Neural progenitor cell (in vitro differentiated cells): ENCODE results near the gene RAD51B. TPM values are rescaled to one million over a fixed set of nuclear protein-coding genes. Genes with fewer than 3 reads are reported as not detected.
A peak's percentile ranks its signal among the peaks of the same experiment; 100 is the strongest.

Experiments
- DNase-seq: peaks from one replicate; pipeline ENCODE4 v3.0.0-alpha.2; 2016; ENCODE audit warnings: low spot score
- H2AFZ ChIP-seq: fragments of 200-600 bp; sonication (generic); replicated peaks from 2 replicates; pipeline ENCODE4 v1.6.1; 2016; ENCODE audit warnings: antibody characterized with exemption
- H3F3A ChIP-seq: fragments of 200-600 bp; sonication (generic); 2 replicates; pipeline ENCODE4 v1.6.1; 2016; ENCODE audit warnings: antibody characterized with exemption, low read depth
- H3K27ac ChIP-seq: fragments of 200-600 bp; sonication (generic); 2 replicates; pipeline ENCODE4 v1.5.1; 2016; ENCODE audit warnings: mild to moderate bottlenecking
- H3K27me3 ChIP-seq: fragments of 200-600 bp; sonication (generic); 2 replicates; pipeline ENCODE4 v1.6.1; 2016; ENCODE audit warnings: mild to moderate bottlenecking, moderate library complexity
- H3K36me3 ChIP-seq: fragments of 200-600 bp; sonication (generic); 2 replicates; pipeline ENCODE4 v1.5.1; 2016
- H3K4me1 ChIP-seq: fragments of 200-600 bp; sonication (generic); 2 replicates; pipeline ENCODE4 v1.6.1; 2016; ENCODE audit warnings: mixed run types
- H3K4me2 ChIP-seq: fragments of 200-600 bp; sonication (generic); 2 replicates; pipeline ENCODE4 v1.6.1; 2016
- H3K4me3 ChIP-seq: fragments of 200-600 bp; sonication (generic); 2 replicates; pipeline ENCODE4 v1.5.1; 2016
- H3K79me2 ChIP-seq: fragments of 200-600 bp; sonication (generic); 2 replicates; pipeline ENCODE4 v1.6.1; 2016; ENCODE audit warnings: low read depth
- H3K9ac ChIP-seq: fragments of 200-600 bp; sonication (generic); 2 replicates; pipeline ENCODE4 v1.6.1; 2016
- H3K9me3 ChIP-seq: fragments of 200-600 bp; sonication (generic); 2 replicates; pipeline ENCODE4 v1.5.1; 2016; ENCODE audit warnings: low read depth
- H4K20me1 ChIP-seq: fragments of 200-600 bp; sonication (generic); 2 replicates; pipeline ENCODE4 v1.6.1; 2016; ENCODE audit warnings: low read depth
- H3K27ac Mint-ChIP-seq: 3 replicates; pipeline ENCODE4 v1.8.0; 2021; ENCODE audit warnings: mixed read lengths
- H3K27me3 Mint-ChIP-seq: 2 replicates; pipeline ENCODE4 v1.8.0; 2022; ENCODE audit warnings: low read depth, mild to moderate bottlenecking, inconsistent platforms, moderate library complexity, mixed read lengths; ENCODE audit not compliant: insufficient read depth
- H3K36me3 Mint-ChIP-seq: 3 replicates; pipeline ENCODE4 v1.8.0; 2021; ENCODE audit warnings: mixed read lengths
- H3K4me1 Mint-ChIP-seq: 3 replicates; pipeline ENCODE4 v1.8.0; 2021; ENCODE audit warnings: mixed read lengths
- H3K4me3 Mint-ChIP-seq: 3 replicates; pipeline ENCODE4 v1.8.0; 2021; ENCODE audit warnings: mild to moderate bottlenecking, moderate library complexity, mixed read lengths
- H3K9me3 Mint-ChIP-seq: 3 replicates; pipeline ENCODE4 v1.8.0; 2020; ENCODE audit warnings: mixed read lengths
- CTCF ChIP-seq: fragments of 200-600 bp; sonication (generic); IDR thresholded peaks from 2 replicates; pipeline ENCODE4 v1.5.1; 2017; ENCODE audit warnings: antibody characterized with exemption, mild to moderate bottlenecking
- EZH2 ChIP-seq: fragments of 200-600 bp; sonication (generic); IDR thresholded peaks from 2 replicates; pipeline ENCODE4 v1.6.1; 2017; ENCODE audit warnings: antibody characterized with exemption, mild to moderate bottlenecking, moderate library complexity
- EZH2phosphoT487 ChIP-seq: fragments of 200-600 bp; sonication (generic); IDR thresholded peaks from 2 replicates; pipeline ENCODE4 v1.6.1; 2017; ENCODE audit warnings: antibody characterized with exemption
- total RNA-seq: library from RNA; depleted of rRNA; stranded (reverse); fragments of >200 nt; gene quantifications from 2 replicates; pipeline ENCODE4 v1.2.3, GENCODE V29; 2015; ENCODE audit warnings: low replicate concordance

RAD51B gene
- total RNA-seq, 1 donor from 2014 or later: 50.5 TPM

GRCh38 chr14:68559949-68560348, 740.4 kb downstream of the RAD51B start:
- no peaks in the 10 kb centered on the region for H3F3A ChIP-seq
- H3K27me3 Mint-ChIP-seq: peaks cover 13% of the 10 kb centered on the region
- no peak for TF ChIP-seq CTCF
- no peak for TF ChIP-seq EZH2
- no peak for TF ChIP-seq EZH2phosphoT487
- H4K20me1 ChIP-seq: no peaks in the 10 kb centered on the region
- H3K9me3 ChIP-seq: no peaks in the 10 kb centered on the region
- H3K36me3 Mint-ChIP-seq: peaks cover 21% of the 10 kb centered on the region
- no peaks in the 10 kb centered on the region for H3K36me3 ChIP-seq
- H3K27ac Mint-ChIP-seq: no peak overlapping the region
- H2AFZ ChIP-seq: no peak overlapping the region
- no peak overlapping the region for H3K4me3 Mint-ChIP-seq
- H3K9me3 Mint-ChIP-seq: peaks cover 6% of the 10 kb centered on the region
- H3K27me3 ChIP-seq: no peaks in the 10 kb centered on the region
- H3K79me2 ChIP-seq: no peaks in the 10 kb centered on the region
- no peak overlapping the region for H3K4me3 ChIP-seq
- peaks cover 19% of the 10 kb centered on the region for H3K4me1 ChIP-seq
- no peak overlapping the region for H3K9ac ChIP-seq
- H3K27ac ChIP-seq: no peak overlapping the region
- no peak overlapping the region for H3K4me2 ChIP-seq
- H3K4me1 Mint-ChIP-seq: peaks cover 48% of the 10 kb centered on the region
- DNase-seq: no peak

GRCh38 chr14:68561531-68562007, 742.0 kb downstream of the RAD51B start:
- no peak for DNase-seq
- Mint-ChIP-seq H3K36me3 (peaks cover 17% of the 10 kb centered on the region), H3K4me3 (peak overlapping the region; percentile 50), H3K4me1 (peaks cover 57% of the 10 kb centered on the region), H3K27ac (peak overlapping the region; percentile 94), H3K9me3 (peaks cover 6% of the 10 kb centered on the region), H3K27me3 (peaks cover 11% of the 10 kb centered on the region)
- Histone ChIP-seq H3K36me3 (no peaks in the 10 kb centered on the region), H3K4me3 (no peak overlapping the region), H3K27me3 (no peaks in the 10 kb centered on the region), H3K9me3 (no peaks in the 10 kb centered on the region), H3F3A (no peaks in the 10 kb centered on the region), H3K4me2 (no peak overlapping the region), H3K79me2 (no peaks in the 10 kb centered on the region), H3K27ac (no peak overlapping the region), H3K4me1 (peaks cover 24% of the 10 kb centered on the region), H3K9ac (no peak overlapping the region), H2AFZ (no peak overlapping the region), H4K20me1 (no peaks in the 10 kb centered on the region)
- TF ChIP-seq EZH2phosphoT487: no peak

- Histone ChIP-seq H3K36me3 (no peaks in the 10 kb centered on the region), H3K9ac (no peak overlapping the region), H4K20me1 (no peaks in the 10 kb centered on the region), H3K27ac (no peak overlapping the region), H3K4me3 (no peak overlapping the region), H3K9me3 (no peaks in the 10 kb centered on the region), H3K4me1 (peaks cover 26% of the 10 kb centered on the region), H2AFZ (no peak overlapping the region), H3K4me2 (no peak overlapping the region), H3K79me2 (no peaks in the 10 kb centered on the region), H3K27me3 (no peaks in the 10 kb centered on the region), H3F3A (no peaks in the 10 kb centered on the region)
- peaks cover 12% of the 10 kb centered on the region for H3K27me3 Mint-ChIP-seq
- no peak for TF ChIP-seq EZH2phosphoT487
- TF ChIP-seq EZH2: no peak
- no peak for TF ChIP-seq CTCF
- H3K27ac Mint-ChIP-seq: peak overlapping the region; percentile 96
- H3K9me3 Mint-ChIP-seq: peaks cover 7% of the 10 kb centered on the region
- peaks cover 64% of the 10 kb centered on the region for H3K4me1 Mint-ChIP-seq
- H3K36me3 Mint-ChIP-seq: peaks cover 16% of the 10 kb centered on the region
- DNase-seq: no peak
- no peak overlapping the region for H3K4me3 Mint-ChIP-seq
Observed at GRCh38 chr14:68562911-68563250, 743.3 kb downstream of the RAD51B start.

- H3K27me3 ChIP-seq: no peaks in the 10 kb centered on the region
- H3K9me3 ChIP-seq: no peaks in the 10 kb centered on the region
- peak overlapping the region; percentile 11 for H3K4me2 ChIP-seq
- peak overlapping the region; percentile 40 for H3K27ac ChIP-seq
- H3F3A ChIP-seq: peaks cover 5% of the 10 kb centered on the region
- peaks cover 70% of the 10 kb centered on the region for H3K4me1 Mint-ChIP-seq
- no peak overlapping the region for H2AFZ ChIP-seq
- H3K4me3 Mint-ChIP-seq: no peak overlapping the region
- peaks cover 32% of the 10 kb centered on the region for H3K4me1 ChIP-seq
- no peak for TF ChIP-seq EZH2
- no peak for TF ChIP-seq CTCF
- no peak for TF ChIP-seq EZH2phosphoT487
- peaks cover 12% of the 10 kb centered on the region for H3K27me3 Mint-ChIP-seq
- no peaks in the 10 kb centered on the region for H3K36me3 ChIP-seq
- no peaks in the 10 kb centered on the region for H3K79me2 ChIP-seq
- peak overlapping the region; percentile 96 for H3K27ac Mint-ChIP-seq
- DNase-seq: no peak
- peaks cover 15% of the 10 kb centered on the region for H3K36me3 Mint-ChIP-seq
- no peaks in the 10 kb centered on the region for H4K20me1 ChIP-seq
- no peak overlapping the region for H3K4me3 ChIP-seq
- H3K9me3 Mint-ChIP-seq: peaks cover 7% of the 10 kb centered on the region
- H3K9ac ChIP-seq: no peak overlapping the region
Observed at GRCh38 chr14:68563251-68564131, 743.9 kb downstream of the RAD51B start.
